ENCODE measurements around the gene KHSRP.
"Not testable (repeated sequence)": the region's sequence is repeated elsewhere in the genome, so short reads cannot be mapped to it uniquely, and the experiment has no call there.

The KHSRP gene

GRCh38 chr19:6416658-6417405 is 7.8 kb downstream of the KHSRP start:
- DNase-seq: no peak

- DNase-seq: no peak
These were observed 8.9 kb downstream of the KHSRP start for GRCh38 chr19:6415591-6416190.

DNA sequence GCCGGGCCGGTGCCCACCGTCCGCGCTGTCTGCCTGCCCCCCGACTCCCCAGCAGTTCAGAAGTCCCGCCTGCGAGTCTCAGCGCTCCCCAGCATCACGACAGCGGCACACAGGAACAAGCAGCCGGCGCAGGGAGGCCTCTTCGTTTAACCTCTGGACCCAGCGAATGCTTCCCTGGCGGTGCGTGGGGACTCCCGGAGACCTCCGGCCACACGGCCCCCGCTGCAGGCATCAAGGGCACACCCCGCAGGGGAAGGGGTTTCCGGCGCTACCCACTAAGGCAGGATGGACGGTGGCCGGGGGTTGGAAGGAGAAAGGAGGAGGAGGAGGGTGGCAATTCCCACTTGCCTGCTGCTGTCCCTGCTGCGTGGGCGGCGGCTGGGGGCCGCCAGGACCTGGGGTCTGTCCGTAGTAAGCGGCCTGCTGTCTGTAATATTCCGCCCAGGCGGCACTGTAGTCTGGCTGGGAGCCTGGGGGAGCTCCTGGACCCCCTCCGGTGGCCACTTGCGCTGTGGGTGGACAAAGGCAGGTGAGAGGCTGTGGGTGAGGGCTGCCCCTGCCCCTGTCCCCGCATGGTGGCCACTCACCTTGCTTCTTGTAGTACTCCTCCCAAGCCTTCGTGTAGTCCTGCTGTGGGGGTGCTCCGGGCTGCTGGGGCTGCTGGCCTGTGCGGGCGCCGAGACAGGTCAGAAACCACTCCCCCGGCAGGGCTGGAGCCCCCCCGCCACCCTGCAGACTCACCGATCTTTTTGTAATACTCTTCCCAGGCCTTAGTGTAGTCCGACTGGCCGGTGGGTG is 9.6 kb downstream of the KHSRP start:
- no peak for DNase-seq

DNA sequence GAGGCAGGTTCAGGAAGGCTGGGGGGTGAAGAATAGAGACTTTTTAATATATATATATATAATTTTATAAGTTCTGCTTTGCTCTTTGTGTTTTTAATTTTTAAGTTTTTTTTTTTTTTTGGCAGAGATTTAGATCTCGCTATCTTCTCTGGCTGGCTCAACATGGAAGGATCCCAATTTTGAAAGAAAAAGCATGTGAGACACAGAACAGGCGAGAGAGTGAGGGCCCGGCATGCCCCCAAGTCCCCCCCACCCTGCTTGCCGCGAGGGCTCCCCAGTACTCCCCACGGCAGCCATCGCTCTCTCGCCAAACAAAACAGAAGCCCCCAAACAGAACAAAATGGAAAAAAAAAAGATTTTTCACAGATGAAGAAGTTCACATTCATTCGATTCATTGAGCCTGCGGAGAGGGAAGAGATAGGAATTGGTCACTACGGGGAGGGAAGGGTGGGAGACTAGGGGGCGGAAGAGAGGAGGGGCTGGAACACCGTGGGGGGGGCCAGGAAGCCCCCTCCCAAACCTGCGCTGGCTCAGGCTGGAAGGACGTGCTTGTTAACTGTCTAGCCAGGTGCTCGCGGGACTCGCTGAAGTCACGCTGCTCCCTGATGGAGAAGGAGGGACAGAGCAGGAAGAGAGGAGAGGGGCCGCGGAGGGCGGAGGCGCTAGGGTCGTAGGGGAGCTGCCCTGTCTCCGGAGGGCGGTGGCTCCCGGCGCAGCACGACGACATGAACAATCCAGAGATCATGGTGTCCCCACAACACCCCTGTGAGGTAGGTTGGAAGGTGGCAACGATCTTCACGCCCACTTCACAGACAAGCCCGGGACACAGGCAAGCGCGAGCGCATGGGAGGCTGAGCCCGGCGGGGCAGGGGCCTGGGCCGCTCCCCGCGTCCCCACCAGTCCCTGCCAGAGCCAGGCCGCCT is 10.6 kb downstream of the KHSRP start:
- no peak for DNase-seq

DNA sequence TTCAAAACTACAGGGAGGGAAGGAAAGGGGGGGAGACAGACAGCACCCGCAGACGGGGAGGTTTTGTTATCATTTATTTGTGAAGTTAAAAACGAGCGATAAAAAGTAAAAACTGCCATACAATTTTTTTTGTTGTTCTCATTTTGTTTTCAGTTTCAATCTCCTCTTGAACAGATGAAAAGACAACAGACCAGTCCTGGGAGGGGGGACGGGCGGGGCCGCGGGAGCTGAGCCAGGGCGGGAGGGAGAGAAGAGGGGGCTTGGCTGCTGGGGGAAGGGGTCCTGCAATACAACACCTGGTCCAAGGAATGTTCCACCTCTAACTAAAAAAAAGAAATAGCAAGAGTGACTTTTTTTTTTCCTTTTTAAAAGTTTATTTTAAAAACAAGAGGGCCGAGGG is 11.3 kb downstream of the KHSRP start:
- no peak for DNase-seq

- no peak for DNase-seq
These were observed 12.0 kb downstream of the KHSRP start for GRCh38 chr19:6412447-6413091.

GRCh38 chr19:6412061-6412446 is 12.6 kb downstream of the KHSRP start:
- no peak for DNase-seq

DNA sequence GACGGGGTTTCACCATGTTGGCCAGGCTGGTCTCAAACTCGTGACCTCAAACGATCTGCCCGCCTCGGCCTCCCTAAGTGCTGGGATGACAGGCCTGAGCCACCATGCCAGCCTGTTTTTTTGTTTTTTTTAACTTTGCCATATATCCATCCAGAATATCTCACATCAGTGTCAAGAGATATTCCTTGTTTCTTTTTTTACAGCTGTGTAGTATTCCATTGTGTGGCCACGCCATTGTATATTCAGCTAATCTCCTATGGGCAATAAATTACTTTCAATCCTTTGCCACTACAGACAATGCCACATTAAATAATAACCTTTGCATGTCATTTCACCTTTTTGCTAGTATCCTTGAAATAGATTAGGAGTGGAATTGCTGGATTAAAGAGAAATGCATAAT is 15.3 kb downstream of the KHSRP start:
- DNase-seq: no peak

DNA sequence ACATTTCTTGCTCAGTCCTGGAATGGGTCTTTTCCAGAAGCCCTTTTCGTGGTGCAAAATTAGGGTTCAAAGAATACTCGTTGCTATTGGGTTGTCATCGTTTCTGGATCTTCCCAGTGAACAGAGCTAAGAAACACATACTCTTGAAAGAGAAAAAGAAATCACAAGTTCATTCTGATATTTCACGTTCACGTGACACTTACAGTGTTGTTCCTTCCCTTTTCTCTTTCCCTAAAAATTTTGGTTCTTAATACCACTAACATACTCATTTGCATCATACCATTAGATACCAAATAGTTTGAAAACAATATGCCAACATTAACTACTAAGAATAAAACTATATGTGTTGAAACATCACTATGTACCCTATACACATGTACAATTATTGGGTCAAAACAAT is 18.2 kb downstream of the KHSRP start:
- no peak for DNase-seq

DNA sequence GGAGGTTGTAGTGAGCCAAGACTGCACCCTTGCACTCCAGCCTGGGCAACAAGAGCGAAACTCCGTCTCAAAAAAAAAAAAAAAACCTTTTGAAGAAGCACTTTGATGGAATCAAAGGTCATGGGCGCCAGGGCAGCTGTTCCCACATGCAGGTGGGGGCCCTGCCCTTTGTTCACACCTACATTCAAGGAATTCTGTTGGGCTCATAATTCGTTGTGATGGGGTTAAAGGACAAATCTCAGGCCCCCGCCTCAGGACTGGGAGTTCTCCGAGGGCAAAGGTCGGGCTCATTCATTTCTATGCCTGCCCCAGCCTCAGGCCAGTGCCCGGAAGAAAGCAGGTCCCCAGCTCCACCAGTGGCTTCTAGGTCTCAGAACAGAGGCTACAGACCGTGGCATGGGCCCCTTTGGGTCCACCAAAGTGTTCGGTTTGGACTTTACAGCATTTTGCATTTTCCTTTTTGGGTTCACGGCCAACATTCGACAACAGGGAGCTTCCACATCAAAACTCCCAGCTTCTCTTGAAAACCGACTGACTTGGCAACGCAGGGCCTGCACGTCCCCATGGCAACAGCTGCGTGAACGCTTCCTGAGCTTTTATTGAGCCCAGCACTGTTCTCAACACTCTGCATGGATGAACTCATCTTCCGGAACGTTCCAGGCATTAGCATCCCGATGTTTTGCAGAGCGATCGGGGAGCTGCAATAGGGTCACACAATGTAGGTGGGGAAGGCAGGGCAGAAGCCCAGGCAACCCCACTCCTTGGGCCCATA is 21.6 kb downstream of the KHSRP start:
- no peak for DNase-seq

- no peak for DNase-seq
These were observed 22.6 kb downstream of the KHSRP start for GRCh38 chr19:6402058-6402457.

DNA sequence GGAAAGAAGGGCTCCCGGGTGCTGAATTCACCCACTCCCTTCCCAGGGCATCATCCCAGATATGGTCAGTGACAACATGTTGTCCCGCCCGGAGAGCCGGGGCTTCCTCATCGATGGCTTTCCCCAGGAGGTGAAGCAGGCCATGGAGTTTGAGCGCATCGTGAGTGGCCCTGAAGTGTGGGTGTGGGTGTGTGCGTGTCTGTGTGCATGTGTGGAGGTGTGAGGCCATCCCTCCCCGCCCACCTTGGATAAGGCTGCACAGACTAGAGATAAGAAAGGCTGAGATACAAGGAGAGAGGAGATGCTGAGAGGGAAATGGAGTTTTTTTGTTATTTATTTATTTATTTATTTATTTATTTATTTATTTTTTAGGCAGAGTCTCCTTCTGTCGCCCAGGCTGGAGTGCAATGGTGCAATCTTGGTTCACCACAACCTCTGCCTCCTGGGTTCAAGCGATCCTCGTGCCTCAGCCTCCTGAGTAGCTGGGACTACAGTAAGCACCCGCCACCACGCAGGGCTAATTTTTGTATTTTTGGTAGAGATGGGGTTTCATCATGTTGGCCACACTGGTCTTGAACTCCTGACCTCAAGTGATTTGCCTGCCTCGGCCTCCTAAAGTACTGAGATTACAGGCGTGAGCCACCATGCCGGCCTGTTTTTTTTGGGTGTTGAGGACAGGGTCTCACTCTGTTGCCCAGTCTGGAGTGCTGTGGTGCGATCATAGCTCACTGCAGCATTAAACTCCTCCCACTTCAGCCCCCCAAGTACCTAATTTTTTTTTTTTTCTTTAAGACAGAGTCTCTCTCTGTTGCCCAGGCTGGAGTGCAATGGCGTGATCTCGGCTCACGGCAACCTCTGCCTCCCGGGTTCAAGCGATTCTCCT is 24.3 kb downstream of the KHSRP start:
- not testable (repeated sequence) for DNase-seq

- DNase-seq: no peak
These were observed 28.3 kb downstream of the KHSRP start for GRCh38 chr19:6396305-6396704.

DNA sequence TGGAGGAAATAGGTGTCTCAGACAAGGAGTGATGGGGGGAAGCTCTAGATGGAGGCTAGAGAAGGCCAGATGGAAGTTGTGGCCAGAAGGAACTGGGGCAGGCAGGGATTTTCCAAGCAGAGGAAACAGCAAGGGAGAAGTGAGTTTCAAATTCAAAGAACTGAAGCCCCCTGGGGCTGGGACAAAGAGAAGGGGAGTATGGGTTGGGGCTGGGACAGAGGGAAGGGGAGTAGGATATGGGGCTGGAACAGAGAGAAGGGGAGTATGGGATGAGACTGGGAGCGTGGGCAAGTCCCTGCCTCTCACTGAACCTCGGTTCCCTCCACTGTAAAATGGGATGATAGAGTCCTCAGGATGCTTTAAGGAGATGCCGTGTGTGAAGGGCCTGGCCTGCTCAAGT is 29.8 kb downstream of the KHSRP start:
- no peak for DNase-seq

GRCh38 chr19:6393983-6394412 is 30.6 kb downstream of the KHSRP start:
- DNase-seq: no peak

DNA sequence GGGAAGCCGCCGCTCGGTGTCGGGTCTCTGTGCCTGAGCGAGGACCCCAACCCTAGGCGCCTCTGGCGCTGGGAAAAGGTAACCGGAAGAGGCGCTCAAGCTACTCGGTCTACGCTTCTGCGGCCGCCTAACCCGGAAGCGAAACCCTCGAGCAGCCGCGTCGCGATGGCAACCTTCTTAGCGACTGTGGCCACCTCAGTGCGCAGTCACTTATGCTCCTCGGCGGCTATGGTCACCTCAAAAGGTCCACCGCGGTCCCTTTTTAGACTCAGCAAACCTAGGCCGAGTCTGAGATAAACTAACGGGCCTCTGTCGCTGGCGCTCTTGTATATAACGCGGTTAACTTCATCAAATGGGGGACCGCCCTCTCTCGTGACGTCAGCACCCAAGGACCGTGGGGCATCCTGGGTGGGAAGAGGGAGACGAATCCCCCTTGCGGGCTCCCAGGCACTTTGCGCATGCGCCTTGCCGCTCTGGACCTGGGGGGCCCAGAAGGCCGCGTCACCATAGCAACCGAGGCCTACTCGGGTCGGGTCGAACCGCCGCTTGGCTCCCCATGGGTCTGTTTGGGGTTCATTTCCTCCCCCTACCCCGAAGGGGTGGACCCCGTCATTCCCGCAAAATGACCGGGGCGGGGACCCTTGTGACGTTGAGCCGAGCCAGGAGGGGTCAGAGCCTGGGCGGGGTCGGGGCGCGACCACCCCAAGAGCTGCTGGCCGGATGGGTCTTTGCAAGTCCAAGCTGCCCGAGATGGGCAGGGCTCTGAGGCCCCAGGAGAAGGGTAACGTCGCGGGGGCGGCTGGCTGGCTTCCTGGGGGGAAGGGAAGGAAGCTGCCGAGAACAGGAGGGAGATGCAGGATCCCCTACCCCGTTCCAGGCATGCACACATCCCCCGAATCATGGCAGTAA is 31.3 kb downstream of the KHSRP start, which contains the start of gene GTF2F1:
GTF2F1 (minus strand) TSS at position 91 of the 909 bp plus-strand sequence. CDS start 169 bp downstream, outside the sequence.
- peak; percentile 97 for DNase-seq

DNA sequence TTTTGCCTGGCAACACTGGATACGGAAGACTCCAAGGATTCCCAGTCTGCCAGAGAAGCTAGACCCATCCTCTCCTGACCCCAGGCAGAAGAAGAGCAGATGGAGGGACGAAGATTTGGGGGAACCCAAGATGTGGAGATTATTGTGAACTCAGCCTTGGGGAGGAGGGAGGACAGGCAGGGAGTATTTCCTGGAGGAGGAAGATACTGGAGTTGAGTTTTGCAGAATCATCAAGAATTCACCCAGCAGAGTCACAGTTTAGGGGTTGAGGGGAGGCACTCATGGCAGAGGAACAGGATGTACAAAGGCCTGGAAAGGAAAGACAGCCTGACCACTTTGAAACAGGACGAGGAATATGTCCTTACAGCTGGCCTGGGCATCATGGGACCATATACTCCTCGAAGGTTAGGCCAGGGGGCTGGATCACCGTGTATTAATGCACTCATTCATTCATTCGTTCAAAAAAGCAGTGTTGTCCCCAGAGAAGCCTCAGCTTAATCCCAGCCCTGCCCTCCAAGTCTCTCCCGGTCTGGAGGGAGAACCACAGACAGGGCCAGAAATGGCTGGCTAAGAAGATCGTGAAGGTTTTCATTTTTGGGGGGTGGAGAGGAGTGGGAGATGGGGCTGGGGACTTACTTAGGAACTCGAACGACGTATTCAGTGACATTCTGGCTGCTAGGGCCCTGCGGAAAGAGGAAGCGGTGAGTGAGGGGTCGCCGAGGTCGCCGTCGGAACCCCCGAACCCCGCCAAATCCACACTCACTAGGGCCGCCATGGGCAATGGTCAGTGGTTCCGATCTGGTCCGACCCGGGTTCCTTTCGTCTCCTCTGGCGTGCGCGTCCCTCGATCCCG is 32.2 kb downstream of the KHSRP start:
- no peak for DNase-seq

- DNase-seq: no peak
These were observed 37.2 kb downstream of the KHSRP start for GRCh38 chr19:6387372-6387771.

All from NCI-H1092 (cell line).